HG03103 (cell line): ENCODE measurements around the gene CPLX3.
A peak's percentile ranks its signal among the peaks of the same experiment; 100 is the strongest.

Experiments used
- ATAC-seq: cut with Tn5 transposase; IDR thresholded peaks from one replicate; pipeline ENCODE4 v1.9.1; 2021; ENCODE audit warnings: low read depth; ENCODE audit not compliant: unreplicated experiment

The CPLX3 gene

DNA sequence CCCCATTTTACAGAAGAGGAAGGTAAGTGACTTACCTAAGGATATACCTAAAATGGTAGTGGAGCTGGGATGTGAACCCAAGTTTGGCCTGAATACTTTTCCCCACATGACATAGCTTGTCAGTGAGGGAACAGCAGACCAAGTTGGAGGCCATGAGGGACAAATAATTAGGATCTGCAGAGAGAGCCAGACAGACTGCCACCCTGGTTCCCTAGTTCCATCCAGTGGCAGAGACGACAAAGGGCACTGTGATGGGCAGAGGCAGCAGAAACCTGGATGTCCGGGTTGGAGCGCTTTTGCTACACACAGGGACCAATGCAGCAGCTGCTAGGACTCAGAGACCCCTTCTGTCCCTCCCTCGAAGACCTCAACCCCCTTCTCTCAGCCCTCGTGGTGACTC is 1.2 kb downstream of the CPLX3 start:
- ATAC-seq, result no peak

DNA sequence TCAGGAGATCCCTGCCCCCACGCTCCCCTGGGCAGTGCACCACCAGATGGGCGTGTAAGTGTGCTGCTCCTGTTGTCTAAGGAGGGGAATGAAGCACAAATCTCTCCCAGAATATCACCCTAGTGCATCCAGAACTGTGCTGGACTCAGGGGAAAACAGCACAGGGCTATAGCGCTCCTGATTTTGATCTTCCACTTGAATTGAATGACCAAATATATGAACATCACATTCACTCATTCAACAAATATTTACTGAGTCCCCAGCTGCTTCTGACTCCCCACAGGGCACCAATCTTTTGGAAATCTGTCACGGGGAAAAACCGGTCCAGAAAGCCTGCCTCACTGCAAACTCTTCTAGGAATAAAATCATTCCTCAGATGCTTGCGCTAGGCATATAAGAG is 2.4 kb downstream of the CPLX3 start:
- no peak for ATAC-seq

DNA sequence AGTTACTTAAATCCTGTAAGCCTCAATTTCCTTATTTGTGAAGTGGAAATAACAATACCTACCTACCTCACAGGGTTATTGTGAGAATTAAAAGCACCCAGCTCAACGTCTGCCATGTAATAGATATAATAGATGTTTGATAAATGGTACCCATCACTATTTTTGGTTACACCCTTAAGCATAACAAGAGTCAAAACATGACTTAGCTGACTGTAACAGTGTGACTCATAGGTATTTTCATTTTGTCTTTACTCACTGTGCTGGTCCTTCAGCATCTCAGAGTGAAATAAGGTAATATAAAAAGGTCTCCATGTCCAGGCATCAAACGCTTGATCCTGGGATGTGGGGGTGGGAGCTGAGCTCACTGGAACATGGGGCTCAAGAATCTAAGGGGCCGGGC is 3.1 kb downstream of the CPLX3 start:
- ATAC-seq, result no peak

DNA sequence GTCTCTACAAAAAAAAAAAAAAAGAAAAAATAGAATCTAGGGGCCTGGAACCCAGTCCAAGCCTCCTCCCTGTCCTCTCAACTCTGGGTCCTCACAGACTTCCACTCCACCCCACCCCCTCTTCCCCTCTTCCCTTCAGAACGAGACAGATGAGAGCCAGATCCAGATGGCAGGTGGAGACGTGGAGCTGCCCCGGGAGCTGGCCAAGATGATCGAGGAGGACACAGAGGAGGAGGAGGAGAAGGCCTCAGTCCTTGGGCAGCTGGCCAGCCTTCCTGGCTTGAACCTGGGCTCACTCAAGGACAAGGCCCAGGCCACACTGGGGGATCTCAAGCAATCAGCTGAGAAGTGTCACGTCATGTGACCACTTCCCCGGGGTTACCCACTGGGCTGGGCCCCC is 3.6 kb downstream of the CPLX3 start:
- no peak for ATAC-seq

DNA sequence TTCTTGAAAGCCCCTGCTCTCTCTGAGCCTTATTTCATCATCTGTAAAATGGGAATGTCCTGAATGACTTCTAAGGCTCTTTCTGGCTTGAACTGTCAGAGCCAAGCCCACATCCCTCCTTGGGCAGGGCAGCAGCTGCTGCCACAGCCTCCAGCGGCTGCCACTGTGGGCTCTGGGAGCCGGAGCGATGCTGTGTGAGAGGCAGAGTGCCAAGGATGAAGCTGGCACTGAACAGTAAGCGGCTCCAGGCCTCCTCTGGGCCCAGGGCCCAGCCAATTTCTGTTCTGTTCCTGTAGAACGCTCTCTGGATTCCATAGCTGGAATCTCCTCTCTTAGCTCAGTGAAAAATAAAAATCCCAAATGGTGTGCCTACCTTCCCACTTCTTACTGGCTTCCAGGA is 4.4 kb downstream of the CPLX3 start:
- no peak for ATAC-seq

DNA sequence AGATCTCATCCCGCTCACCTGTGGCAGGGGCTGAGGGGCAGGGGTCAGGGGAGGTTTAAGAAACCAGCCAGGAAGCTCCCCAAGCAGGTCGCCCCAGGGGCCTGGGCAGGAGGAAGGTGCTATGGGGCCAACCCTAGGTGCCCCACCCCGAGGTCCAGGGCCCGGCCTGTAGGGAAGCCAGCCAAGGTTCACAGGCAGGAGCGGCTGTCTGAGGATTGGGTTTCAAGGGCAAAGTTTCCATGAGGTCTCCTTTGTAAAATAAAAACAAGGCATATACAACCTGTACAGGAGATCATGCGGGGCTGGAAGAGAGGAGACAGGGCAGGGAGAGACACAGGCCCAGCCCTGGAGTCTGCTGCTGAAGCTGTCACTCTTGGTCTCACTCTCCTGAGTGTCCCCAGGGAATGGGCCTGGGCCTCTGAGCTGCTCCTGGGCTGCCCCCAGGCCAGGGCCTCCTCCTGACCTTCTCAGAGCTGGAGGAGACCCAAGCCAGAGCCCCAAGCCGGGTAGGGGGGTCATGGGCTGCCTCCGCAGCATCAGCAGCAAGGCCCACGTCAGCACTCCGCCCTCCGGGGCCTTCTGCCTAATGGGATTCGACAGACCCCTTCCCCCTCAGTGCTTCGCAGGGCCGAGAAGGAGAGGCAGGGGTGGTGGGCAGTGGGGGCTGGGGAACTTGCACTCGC is 5.5 kb downstream of the CPLX3 start:
- no peak for ATAC-seq

DNA sequence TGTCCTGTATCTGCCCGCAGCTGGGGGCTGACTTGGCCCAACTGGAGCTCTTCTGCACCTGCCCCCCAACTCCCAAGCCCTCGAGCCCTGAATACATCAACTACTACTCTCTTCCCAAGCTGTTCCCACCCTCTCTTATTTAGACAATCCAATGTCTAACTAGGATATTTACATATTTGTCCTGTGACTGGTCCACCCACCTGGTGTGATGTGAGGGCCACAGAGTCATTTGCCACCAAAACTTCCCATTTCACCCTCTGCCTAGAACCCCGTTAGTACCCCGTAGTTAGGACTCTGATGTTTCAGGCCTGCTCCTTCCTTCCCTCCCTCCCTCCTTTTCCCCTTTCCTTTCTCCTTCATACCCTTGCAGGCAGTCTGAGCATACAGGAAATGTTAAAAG is 6.4 kb downstream of the CPLX3 start:
- no peak for ATAC-seq

DNA sequence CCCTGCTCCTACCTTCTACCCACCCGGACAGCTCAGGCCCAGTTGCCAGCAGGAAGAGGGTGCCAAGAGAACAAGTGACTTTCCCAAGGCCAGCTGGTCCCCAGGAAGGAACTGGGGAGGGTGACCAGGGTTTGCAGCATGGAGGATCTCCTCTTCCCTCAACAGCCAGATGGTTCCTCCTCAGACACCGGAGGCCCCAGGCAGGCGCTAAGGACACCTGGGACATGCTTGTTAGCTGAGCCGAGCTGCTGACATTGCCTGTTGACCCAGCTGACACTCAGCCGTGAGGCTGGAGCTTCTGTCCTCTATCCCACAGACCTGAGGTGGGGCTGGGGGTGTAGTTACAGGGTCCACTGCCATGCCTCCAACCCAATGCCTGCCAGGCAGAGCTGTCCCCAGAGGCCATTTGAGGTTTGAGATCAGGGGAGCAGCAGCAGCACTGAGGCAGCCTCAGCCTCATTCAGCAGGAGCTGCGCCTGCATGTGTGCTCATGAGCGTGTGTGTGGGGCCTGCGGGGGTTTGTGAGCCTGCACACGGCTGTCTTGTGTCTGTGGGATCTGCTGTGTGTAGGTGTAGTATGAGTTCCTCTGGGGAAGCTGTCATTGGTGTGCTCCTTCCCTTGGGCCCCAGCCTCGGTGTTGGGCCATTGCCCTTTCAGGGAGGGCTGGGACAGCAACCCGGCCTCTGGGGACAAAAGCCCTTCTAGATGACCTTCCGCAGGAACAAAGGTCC is 7.1 kb downstream of the CPLX3 start:
- ATAC-seq, result no peak

DNA sequence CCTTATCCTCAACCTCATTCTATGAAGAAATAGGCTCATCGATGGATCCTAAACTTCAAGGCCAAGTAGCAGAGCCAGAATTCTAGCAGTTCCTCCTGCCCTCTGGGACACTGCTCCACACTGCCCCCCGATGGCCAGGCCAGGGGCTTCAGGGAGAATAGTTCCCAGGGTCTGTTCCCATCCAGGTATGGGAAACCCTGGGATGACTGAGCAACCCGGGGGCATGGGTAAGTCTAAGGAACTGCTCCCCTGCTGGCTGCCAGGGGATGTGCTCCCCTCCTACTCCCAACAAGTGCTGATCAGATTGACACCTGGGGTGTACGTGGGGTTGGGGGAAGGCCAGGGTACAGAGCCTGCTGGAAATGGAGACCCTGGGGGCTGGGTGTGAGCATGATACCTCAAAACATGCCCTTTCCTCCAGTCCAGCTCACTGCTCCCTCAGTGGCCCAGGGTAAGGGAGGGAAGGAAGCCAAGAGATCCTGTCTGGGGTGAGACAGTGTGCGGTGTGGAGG is 8.9 kb downstream of the CPLX3 start:
- ATAC-seq, result no peak

DNA sequence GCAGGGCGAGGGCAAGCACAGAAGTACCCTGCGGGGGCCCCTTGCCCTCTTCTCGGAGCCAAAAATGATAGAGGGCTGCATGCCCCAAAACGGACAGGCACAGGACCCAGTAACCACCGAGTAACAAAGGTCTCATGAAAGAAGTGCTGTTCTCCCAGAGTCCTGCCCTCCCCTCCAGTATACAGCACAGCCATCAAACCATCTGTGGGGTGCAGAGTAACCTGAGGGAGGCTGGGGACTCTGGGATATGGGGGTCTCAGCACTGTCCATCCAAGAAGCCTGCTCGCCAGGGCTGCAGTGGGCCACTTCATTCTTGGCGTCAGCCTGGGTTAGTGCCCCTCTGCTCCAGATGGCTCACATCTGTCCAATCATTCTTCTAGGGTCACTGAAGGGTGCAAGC is 10.4 kb downstream of the CPLX3 start:
- no peak for ATAC-seq

DNA sequence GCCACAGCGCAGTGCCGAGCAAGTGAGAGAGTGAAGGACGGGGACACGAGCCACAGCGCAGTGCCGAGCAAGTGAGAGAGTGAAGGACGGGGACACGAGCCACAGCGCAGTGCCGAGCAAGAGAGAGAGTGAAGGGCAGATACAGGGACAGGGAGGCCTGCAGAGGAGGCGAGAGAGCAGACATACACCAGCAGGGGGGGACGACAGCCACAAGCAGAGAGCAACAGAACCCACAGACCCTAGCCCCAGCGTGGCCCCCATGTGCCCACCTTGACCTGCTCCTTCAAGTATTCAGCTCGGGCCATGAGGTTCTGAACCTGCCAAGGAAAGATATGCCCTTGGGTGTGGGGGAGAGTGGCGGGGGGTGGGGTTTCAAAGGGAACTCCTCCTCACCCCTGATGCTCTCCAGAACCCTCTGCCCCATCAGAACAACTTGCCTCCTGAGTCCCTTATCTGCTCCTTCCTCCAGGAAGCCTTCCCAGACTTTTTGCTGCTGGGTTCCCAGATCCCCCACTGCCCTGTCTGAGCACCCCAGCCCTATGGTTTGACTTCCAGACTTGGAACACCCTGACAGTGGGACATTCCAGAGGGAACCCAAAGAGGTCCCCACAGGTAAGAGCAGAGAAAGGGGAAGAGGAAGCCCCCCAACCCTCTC is 11.2 kb downstream of the CPLX3 start:
- no peak for ATAC-seq

DNA sequence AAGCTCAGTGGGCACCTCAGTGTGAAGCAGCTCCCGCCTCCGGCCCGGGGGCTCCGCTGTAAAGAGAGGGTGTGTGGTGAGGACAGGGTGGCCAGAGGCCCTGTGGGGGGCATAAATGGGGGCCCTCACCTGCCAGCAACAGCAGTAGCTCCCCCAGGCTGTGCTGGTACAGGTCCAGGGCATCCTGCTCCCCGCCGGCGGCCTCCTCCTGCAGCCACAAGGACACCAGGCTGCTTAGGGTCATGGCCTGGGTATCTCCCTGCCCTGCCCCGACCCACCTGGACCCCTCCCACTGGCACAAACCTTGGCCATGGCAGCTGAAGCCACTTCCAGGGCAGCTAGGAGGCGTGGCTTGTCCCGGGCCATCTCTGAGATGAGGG is 11.7 kb downstream of the CPLX3 start:
- ATAC-seq, result no peak

DNA sequence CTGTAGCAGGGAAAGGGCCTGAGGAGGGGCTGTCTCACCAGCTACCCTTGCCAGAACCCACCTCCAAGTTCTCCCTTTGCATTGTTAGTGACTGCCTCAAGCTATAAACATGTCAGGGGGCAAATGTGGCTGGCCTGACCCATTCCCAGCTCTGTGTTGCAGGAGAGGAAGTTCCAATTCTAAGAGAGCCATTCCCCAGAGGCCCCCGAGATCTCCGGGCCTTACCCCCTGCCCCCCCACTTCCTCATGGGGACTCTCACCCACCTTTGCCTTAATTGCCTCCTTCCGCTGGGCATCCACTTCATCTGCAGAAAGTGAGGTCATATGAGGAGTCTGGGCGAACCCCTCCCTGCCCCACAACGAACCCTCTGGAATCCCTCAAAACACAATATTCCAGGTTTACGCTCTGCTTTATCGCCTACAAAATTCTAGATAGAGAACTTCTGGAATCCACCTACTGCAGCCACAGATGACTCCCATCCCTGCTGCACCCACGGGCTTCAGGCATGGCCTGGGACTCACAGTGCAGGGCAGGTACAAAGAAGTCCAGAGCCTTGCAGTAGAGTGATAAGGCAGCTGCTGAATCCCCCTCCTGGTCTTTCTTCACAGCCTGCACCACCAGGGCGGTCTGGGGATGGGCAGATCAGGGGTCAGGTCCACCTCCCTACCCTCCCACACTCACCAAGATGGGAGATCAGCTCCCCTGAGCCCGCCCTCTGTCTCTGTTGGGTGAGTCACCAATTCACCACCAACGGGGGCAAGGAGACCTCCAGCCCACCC is 12.5 kb downstream of the CPLX3 start:
- ATAC-seq, result no peak

DNA sequence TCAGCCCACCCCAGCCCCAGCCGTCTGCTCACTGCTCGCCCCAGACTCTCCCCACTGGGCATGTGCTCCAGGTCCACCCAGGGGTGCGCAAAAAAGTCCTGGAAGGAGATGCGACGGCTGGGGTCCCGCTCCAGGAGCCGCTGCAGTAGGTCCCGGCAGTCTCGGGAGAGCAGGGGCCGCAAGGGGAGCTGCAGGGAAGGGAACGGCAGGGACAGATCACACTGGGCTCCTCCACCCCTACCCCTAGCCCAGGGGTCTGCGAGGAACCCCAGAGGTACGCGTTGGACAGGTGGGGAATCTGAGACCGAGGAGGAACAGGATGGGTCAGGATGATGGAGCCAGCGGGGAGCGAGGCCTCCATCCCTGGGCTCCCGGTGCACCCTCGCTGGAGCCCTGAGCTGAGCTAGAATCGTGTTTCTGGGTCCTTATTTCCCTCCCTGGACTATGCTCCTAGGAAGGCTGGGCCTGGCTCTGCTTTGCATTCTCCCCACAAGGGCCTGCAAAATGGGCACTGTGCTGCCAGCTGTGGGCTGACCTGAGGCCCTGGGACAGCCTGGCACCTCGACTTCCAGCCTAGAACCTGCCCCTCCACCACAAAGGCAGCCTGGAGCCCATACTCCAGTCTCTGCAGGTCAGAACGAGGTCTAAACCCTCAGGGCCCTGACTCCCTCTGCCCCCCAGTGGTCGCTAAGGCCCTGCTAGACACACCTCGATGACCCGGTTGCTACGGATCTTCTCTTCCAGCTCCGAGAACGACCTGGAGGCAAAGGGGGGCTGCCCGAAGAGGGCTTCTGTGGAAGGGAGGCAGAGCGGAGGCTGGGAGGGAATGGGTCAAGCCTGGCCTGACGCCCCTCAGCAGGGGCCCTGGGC is 13.3 kb downstream of the CPLX3 start:
- ATAC-seq, result no peak

DNA sequence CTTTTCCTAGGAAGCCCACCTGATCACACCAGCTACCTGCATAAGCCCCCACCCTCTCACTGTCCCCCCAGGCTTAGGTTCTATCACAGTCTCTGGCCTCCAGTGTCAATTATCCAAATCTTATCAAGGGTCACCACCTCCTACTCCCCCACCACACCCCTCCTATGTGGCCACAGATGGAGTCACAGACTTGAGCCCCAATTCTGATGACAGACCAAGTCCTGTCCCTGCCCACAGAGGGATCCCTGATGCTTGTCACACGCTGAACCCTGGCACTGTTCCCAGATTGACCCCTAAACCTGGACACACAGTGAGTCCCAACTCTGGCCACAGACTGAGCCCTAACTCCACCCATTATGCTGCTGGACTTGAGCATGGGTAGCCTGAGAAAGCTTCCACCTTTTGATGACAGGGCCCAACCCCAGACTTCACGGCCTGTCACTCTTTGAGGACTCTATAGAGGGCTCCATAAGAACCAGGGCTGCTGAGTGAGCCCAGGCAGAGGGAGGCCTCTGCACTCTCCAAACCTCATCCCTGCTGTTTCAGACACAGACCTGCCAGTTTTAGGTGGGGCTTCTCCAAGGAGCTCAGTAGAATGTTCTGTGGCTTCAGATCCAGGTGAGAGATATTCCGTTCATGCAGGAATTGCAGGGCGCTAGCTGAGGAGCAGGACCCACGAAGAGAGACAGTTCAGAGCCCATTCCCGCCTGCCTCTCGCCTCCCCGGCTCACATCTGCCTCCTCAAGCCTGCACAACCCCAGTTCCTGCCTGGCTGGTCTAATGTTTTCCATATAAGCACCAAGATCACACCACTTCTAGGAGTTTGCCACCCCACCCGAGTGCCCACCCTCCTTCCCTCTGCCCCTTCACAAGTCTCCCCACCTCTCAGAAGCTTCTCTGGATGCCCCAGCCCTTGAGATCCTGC is 14.7 kb downstream of the CPLX3 start:
- no peak for ATAC-seq

DNA sequence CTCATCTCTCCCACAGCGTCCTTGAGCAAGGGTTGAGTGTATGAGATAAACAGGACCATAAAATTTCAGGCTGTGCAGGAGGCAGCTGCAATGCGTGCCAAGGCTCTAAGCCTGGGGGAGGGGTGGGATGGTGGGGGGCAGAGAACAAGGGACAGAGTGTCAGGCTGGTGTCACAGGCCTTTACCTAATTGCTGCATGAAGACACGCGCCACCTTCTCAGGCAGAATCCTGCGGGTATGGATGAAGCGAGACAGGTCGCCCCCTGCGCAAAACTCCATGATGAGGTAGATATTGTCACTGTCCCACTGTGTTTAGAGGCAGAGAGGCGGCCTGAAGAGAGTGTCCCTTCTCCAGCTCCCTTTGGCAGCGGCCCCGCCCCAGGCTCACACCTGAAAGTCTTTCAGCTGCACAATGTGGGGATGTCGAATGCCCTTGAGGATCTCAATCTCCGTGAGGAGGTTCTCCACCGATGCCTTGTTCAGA is 15.5 kb downstream of the CPLX3 start:
- no peak for ATAC-seq

DNA sequence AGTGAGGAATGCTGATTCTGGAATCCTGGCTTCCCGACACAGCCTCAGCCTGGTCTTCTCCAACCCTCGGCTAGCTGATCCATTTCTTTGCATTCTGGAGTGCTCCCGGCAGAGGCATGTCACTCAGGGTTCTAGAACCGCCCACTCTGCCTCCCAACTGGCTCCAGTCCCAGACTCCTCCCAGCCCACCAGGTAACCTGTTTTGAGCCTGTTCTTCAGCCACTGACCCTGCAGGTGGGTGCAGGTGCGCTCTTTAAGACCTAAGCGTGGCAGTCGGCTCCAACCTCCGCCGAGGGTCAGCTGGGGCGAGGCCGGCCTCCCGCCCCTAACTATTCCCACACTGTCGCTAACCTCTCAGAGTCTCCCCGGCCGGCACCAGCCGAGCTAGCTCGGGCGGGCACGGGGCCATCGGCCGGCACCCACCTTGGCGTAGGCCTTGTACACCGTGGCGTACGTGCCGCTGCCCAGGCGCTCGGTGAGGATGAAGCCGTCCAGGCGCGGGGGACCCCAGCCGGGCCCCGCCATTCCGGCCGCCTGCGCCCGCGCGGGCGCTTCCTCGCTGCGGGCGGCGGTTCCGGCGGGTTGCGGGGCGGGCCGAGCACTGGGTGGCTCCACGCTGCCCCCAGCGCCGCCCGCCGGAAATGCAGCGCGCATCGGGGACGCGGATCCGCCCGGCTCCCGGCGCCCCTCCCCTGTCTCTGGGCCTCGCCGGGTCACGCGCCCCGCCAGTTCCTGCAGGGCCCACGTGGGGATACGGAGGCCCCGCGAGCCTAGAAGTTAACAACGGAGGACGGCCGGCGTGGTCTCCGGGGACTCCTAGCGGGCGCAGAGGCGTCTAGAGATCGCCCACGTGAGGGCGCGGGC is 16.4 kb downstream of the CPLX3 start, which contains the start of gene ULK3:
Gene ULK3 (minus strand): TSS at position 576 of the 864 bp plus-strand sequence. CDS start 51 bp downstream, at position 525.
- ATAC-seq, result peak; percentile 77

DNA sequence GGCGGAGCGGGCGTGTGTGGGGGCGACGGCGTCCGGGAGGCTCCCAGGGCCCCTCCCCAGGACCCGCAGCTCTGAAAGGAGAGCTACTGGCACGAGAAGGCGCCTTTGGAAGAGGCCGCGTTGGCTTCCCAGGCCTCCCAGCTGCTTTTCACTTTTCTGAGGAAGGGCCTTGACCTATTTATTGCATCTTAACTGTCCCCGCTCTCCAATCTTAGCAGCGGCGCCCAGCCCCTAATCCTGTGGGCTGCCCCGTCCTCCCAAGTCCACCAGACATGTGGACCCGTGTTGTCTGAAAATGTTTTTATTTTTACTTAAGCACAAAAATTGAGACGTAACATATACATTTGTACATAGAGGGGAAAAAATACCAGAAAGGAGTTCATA is 17.0 kb downstream of the CPLX3 start:
- no peak for ATAC-seq
